Brain pericyte (primary cell): ENCODE data around the gene PFKFB2.

Experiments
- DNase-seq: peaks from one replicate; pipeline ENCODE4 v3.0.0-alpha.2; 2012; ENCODE audit warnings: low read depth, low spot score

The PFKFB2 gene

GRCh38 chr1:207052911-207053769, at the start of gene PFKFB2:
TSS of gene PFKFB2 (plus strand) at chr1:207053275. CDS start at chr1:207054718, 1,443 bp downstream.
- peak; percentile 76 for DNase-seq

DNA sequence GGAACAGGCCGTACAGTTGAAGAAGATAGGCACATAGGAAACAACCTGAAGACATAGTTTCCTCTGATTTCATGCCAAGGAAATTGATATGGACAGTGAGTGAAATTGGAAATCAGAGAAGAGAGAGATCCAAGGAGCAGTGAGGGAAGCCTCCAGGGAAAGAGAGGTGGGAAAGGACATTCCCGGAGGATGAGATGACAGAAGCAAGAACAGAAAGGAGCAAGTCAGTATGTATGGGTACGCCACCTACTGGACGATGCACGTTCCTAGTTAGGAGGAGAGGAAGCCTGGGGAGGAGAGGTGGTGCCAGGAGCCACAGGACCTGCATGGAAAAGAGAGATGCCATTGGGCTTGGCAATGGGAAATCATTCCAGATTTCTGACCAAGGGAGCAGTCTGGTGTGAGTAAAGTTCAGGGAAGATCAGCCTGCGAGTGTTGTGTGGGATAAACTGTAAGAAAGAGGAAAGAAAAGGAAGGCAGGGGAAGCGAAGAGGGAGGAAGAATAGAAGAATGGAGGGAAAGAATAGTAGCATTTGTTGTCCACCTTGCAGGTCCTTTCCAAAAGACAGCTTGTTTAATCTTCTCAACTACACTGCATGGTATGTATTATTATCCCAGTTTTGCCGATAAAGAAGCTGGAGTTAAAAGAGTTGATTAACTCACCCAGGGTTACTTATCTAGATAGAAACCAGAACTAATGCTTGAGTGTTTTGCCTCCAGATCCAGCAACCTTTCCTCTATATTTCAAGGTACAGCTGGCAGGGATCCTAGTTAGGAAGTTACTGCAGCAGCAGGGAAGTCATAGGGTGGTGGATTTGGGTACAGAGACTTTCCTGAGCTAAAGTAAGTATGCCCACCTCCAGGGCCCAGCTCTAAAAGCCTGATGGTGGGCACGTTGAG, 47.9 kb upstream of the PFKFB2 start:
- DNase-seq = no peak

DNA sequence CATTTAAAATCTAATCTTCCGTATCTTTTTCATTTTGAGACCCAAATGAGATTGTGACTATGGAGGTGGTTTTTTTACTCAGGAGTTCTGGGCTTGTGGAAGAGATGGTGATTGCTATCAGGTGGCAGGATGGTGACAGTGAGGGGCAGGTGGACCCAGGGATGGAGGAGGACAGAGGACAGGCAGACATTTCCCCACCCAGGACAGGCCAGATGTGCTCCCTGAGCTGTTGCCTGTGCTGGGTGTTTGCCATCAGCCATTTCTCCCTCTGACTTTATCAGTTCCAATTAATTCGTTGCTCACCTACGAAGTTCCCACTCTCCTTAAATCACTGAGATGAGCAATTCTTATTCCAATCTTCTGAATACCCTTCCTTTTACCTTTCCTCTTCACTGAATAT, 47.0 kb upstream of the PFKFB2 start:
- DNase-seq = no peak

DNA sequence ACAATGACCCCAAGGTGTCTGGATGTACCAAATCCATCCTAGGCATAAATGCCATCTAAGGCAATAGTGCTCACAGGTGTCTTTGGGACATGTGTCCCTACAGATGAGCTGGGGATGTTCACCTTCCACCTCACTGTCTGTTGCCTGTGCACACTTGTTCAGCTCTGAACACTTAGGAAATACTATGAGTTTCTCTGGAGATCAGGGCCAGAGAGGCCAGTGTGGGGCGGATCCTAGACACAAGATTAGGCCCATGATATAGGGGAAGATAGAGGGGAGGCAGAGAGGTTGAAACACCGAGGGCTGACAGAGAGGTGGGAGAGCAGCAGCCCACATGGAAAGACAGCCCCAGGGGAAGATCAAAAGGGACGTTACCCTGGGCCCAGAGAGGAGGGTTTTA, 46.2 kb upstream of the PFKFB2 start:
- no peak for DNase-seq

- DNase-seq = no peak
Measured at GRCh38 chr1:207007352-207008033, 45.6 kb upstream of the PFKFB2 start.

DNA sequence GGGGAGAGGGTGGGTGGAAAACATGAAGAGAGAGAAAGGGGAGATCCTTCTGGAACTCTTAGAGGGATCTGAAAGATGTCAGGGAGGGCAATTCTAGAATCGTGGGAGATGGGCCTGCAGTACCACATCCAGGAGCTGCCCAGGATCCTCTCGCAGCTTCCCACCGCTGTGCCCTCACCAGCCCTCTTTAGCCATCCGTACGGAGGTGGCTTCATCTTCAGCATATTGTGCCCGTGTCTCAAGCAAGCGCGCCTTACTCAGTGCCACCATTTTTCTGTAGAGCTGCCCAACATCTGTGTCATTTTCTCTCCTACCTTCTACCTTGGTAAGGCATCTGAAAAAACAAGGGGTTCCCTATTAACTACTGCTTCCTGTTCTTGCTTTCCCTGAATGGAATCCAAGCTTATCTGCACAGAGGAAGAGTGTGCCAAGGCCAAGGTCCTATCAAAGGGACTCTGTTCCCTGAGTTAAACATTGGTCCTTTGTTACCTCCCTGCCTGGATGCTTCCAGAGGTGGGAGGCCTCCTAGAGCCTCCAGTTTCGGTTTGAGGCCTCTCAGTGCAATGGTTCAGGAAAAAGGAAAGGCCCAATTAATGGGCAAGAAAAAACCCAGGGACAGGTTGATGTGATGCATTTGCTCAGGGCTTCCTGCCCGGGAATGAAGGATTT, 43.8 kb upstream of the PFKFB2 start:
- no peak for DNase-seq

DNA sequence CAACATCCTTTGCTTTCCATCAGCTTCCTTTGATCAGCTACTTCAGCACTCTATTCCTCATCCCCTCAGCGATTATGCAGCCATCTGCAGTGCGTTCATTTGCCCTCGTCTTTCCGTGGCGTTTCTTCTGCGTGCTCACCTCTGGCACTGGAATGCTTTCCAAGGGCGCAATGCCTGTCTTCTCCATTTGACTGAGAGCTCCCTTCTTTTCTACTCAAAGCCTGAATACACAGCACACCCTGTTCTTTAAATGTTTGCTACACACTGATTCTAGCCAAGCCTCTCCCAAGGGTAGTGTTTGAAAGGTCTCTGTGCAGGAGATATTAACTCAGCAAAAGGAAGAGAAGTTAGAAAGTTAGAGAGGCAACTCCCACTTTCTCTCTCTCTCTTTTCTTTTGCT, 43.1 kb upstream of the PFKFB2 start:
- DNase-seq = no peak

DNA sequence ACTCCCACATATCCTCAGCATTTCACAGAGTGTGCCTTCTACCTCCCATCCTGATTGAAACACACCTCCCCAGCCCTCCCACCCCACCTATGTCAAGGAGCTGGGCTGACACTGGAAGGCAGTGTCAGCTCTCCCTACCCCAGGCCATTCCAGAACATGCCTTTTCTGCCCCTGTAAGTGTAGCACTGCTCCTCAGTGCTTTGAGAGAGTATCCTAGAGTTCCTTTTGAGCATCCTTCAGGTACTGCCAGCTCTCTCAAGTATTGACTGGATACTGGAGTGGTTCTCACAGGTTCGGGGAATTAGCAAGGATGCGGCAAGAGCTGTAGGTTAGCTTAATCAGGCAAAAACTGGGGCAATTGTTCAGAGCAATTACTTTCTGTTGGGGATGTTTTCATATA, 42.3 kb upstream of the PFKFB2 start:
- no peak for DNase-seq

- no peak for DNase-seq
Measured at GRCh38 chr1:207013321-207014085, 39.6 kb upstream of the PFKFB2 start.

- no peak for DNase-seq
Measured at GRCh38 chr1:207014728-207015127, 38.3 kb upstream of the PFKFB2 start.

DNA sequence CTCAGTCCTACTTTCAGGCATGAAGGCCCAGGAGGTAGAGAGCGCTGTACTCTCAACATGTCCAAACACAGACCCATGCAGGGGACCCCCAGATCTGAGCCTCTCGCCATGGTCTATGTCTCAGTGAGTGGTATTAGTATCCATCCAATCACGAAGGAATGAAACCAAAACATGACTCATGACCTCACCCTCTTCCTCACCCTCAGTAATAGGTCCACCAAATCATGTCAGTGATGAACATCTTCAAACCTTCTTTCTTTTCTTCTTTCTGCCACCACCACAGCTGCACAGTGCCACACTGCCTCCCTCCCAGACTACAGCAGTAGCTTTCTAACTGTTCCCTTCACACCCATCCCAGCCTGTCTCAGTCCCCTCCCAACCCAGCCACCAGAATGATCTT, 37.3 kb upstream of the PFKFB2 start:
- no peak for DNase-seq

- no peak for DNase-seq
Measured at GRCh38 chr1:207017615-207018559, 35.2 kb upstream of the PFKFB2 start.

GRCh38 chr1:207018707-207019106, 34.4 kb upstream of the PFKFB2 start:
- no peak for DNase-seq

- DNase-seq = no peak
Measured at GRCh38 chr1:207019161-207019560, 33.9 kb upstream of the PFKFB2 start.

DNA sequence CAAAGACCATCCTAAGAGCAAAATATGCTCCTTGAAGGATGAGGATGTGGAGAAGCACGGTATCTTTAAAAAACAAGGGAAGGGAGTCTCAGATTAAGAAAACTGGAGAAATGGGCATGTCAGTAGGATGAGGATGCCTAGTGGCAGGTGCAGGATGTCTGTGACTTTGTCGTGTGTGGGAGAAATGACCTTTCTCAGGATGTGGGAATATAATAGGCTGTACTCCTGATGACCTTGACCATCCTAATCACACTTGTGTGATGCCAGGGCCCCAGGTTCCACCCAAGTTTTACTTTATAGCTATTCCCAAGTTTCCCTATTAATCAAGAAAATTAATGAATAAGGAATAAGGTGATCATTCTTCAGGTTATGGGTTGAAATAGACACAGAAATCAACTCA, 33.4 kb upstream of the PFKFB2 start:
- no peak for DNase-seq

GRCh38 chr1:207020065-207020708, 32.9 kb upstream of the PFKFB2 start:
- DNase-seq = no peak

GRCh38 chr1:207020709-207021107, 32.4 kb upstream of the PFKFB2 start:
- no peak for DNase-seq

DNA sequence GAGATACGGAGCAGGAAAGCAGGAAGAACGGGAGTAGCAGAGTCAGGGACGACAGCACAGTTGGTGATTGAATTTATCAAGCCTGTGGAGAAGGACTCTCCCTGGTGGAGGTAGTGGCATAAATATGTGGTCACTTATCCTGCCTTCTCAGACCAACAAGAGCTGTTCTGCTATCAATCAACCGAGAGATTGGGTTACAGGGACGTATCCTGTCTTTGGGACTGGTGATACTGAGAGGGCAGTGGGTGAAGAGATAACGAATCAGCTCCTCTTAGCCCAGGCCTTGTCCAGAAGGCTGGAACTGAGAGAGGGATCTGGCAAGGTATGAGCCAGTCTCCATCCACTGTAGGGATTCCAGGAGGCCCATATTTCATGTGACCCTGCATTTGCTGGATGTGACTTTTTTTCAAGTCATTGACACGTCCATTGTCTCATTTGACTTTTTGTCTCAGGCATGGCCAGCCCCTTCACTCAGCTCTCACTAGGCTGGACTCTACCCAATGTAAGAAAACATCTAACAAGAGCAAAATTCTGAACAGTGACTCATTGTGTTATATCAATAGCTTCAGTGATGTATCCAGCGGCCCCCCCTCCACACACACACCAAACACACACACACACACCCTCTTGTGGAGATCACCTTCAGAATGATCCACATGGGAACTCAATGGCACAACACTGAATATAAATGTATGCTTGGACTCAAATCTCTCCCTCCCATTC, 31.8 kb upstream of the PFKFB2 start:
- no peak for DNase-seq
